Tibial artery (tissue), 4 donors: ENCODE data around the gene EEF1A1.

Experiments used
- DNase-seq, 2 donors: peaks; one replicate each; pipeline ENCODE4 v3.0.0-alpha.2; 2019
- H3K27ac ChIP-seq, 2 donors: fragments of 200-600 bp; sonication (generic) in 1 of 2; 1 replicate in 1 of 2; 2 replicates in 1 of 2; pipeline ENCODE4 v1.5.1; 2018 to 2019; ENCODE audit warnings: mild to moderate bottlenecking in 1 of 2
- H3K27me3 ChIP-seq, 2 donors: fragments of 200-600 bp; sonication (generic) in 1 of 2; one replicate each; pipeline versions ENCODE4 v1.5.1 to v1.6.0; 2016 to 2019
- H3K36me3 ChIP-seq, 3 donors: fragments of 200-600 bp; sonication (generic) in 2 of 3; one replicate each; pipeline ENCODE4 v1.5.1; 2016 to 2019; ENCODE audit warnings: mild to moderate bottlenecking in 2 of 3
- H3K4me1 ChIP-seq, 4 donors: fragments of 200-600 bp; sonication (generic) in 2 of 4; 1 replicate in 3 of 4; 2 replicates in 1 of 4; pipeline ENCODE4 v1.5.1; 2016 to 2019
- H3K4me3 ChIP-seq, 2 donors: fragments of 200-600 bp; sonication (generic) in 1 of 2; 1 replicate in 1 of 2; 2 replicates in 1 of 2; pipeline ENCODE4 v1.5.1; 2018 to 2019; ENCODE audit warnings: mild to moderate bottlenecking in 2 of 2
- H3K9me3 ChIP-seq, 3 donors: fragments of 200-600 bp; sonication (generic) in 1 of 3; one replicate each; pipeline ENCODE4 v1.5.1; 2016 to 2019
- intact Hi-C: fragments of 100-400 bp; cut with DNase I; formaldehyde crosslinking; loops from one replicate; pipeline ENCODE4 v1.15.0; 2023; ENCODE audit warnings: low total_unique reads
- TF ChIP-seq, protein P1 (sequence below), 2 experiments: fragments of 200-600 bp in 1 of 2; fragments of 450-650 bp in 1 of 2; IDR thresholded peaks; one replicate each; pipeline ENCODE4 v1.5.1; 2017 to 2019; ENCODE audit warnings: antibody characterized with exemption in 2 of 2, mild to moderate bottlenecking in 1 of 2, moderate library complexity in 1 of 2

EEF1A1 gene

GRCh38 chr6:73503027-73503772 lies 17.6 kb downstream of the EEF1A1 start:
- no peaks in the 10 kb centered on the region for H3K27me3 ChIP-seq
- no peak overlapping the region for H3K27ac ChIP-seq
- no peaks in the 10 kb centered on the region for H3K9me3 ChIP-seq
- no peak for DNase-seq
- no peak overlapping the region for H3K4me3 ChIP-seq
- no peaks in the 10 kb centered on the region for H3K4me1 ChIP-seq
- intact Hi-C loops: no loop called here
- peaks cover 41 to 69% (median 53%) of the 10 kb centered on the region in 3 donors for H3K36me3 ChIP-seq
- TF ChIP-seq, protein P1, sequence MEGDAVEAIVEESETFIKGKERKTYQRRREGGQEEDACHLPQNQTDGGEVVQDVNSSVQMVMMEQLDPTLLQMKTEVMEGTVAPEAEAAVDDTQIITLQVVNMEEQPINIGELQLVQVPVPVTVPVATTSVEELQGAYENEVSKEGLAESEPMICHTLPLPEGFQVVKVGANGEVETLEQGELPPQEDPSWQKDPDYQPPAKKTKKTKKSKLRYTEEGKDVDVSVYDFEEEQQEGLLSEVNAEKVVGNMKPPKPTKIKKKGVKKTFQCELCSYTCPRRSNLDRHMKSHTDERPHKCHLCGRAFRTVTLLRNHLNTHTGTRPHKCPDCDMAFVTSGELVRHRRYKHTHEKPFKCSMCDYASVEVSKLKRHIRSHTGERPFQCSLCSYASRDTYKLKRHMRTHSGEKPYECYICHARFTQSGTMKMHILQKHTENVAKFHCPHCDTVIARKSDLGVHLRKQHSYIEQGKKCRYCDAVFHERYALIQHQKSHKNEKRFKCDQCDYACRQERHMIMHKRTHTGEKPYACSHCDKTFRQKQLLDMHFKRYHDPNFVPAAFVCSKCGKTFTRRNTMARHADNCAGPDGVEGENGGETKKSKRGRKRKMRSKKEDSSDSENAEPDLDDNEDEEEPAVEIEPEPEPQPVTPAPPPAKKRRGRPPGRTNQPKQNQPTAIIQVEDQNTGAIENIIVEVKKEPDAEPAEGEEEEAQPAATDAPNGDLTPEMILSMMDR (IDR thresholded peaks at IDR 0.05): no peak

DNA sequence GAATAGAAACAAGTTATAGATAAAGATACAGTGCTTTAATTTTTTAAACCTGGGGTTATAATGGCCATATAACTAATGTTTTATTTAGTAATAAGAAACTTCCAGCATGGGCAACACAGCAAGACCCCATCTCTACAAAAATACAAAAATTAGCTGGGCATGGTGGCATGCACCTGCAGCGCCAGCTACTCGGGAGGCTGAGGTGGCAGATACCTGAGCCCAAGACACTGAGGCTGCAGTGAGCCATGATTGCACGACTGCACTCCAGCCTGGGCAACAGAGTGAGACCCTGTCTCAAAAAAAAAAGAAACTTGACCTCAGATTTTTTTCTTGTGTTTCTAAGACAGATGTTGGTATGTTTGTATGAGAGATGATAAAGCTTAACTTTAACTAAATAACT lies 22.9 kb downstream of the EEF1A1 start:
- H3K9me3 ChIP-seq: no peaks in the 10 kb centered on the region
- intact Hi-C loops: no loop called here
- no peaks in the 10 kb centered on the region for H3K4me1 ChIP-seq
- no peak overlapping the region for H3K27ac ChIP-seq
- TF ChIP-seq, protein P1 (IDR thresholded peaks at IDR 0.05): no peak
- no peak for DNase-seq
- no peak overlapping the region for H3K4me3 ChIP-seq
- H3K27me3 ChIP-seq: no peaks in the 10 kb centered on the region
- H3K36me3 ChIP-seq: peaks cover 70 to 94% (median 74%) of the 10 kb centered on the region in 3 donors

DNA sequence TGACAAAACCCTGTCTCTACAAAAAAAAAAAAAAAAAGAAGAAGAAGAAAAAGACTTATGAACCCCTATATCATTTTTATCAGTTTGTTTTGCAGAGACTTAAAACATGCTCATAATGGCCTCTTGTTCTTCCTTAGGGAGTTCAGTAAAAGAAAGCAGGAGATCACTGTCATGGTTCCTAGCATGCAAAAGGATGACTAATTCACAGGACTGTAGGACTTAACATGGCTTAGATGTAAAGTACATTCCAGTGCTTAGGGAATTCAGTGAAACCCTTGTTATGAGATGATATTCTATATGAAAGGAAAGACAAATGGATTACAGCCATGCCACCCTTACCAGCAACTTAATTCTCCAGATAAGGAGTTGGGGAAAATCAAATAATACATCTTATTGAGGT lies 29.5 kb downstream of the EEF1A1 start:
- H3K9me3 ChIP-seq: no peaks in the 10 kb centered on the region
- no peaks in the 10 kb centered on the region for H3K4me1 ChIP-seq
- peaks cover 52 to 71% (median 65%) of the 10 kb centered on the region in 3 donors for H3K36me3 ChIP-seq

DNA sequence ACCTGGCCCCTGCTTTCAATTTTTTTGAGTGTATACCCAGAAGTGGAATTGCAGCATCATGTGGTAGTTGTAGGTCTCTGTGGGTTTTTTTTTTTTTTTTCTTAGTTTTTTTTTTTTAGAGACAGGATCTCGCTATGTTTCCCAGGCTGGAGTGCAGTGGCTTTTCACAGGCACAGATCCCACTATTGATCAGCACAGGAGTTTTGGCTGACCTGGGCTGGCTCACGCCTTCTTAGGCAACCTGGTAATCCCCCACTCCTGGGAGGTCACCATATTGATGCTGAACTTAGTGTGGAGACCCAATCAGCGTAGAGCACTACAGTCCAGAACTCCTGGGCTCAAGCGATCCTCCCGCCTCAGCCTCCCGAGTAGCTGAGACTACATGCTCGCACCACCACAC lies 33.4 kb downstream of the EEF1A1 start:
- H3K27me3 ChIP-seq: no peaks in the 10 kb centered on the region
- intact Hi-C loops: no loop called here
- peaks cover 53 to 77% (median 74%) of the 10 kb centered on the region in 3 donors for H3K36me3 ChIP-seq
- TF ChIP-seq, protein P1 (IDR thresholded peaks at IDR 0.05): no peak
- no peak overlapping the region for H3K4me3 ChIP-seq
- DNase-seq: no peak
- H3K27ac ChIP-seq: no peak overlapping the region
- H3K4me1 ChIP-seq: no peaks in the 10 kb centered on the region
- no peaks in the 10 kb centered on the region for H3K9me3 ChIP-seq

More for the DNA sequence above, 29.5 kb downstream of the EEF1A1 start:
- Histone ChIP-seq H3K27me3 (no peaks in the 10 kb centered on the region), H3K27ac (no peak overlapping the region), H3K4me3 (no peak overlapping the region)
- TF ChIP-seq, protein P1 (IDR thresholded peaks at IDR 0.05): no peak
- intact Hi-C loops: no loop called here
- no peak for DNase-seq

DNA sequence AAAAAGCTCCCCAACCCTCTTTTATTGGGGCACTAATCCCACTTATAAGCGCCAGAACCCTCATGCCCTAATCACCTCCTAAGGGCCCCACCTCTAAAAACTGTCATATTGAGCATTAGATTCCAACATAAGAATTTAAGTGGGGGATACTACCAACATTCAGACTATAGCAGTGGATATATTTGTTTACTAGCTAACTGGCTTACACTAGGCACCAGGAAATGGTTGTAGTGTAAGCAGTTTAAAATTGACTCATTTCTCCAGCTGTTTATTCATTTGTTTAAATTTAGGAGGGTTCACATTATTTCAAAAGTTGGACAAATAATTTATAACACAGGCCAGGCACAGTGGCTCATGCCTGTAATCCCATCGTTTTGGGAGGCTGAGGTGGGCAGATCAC lies 36.4 kb downstream of the EEF1A1 start:
- no peaks in the 10 kb centered on the region for H3K4me1 ChIP-seq
- intact Hi-C loops: no loop called here
- H3K9me3 ChIP-seq: no peaks in the 10 kb centered on the region
- peaks cover 72 to 99% (median 92%) of the 10 kb centered on the region in 3 donors for H3K36me3 ChIP-seq
- H3K27me3 ChIP-seq: no peaks in the 10 kb centered on the region
- TF ChIP-seq, protein P1 (IDR thresholded peaks at IDR 0.05): no peak
- H3K4me3 ChIP-seq: no peak overlapping the region
- DNase-seq: no peak
- H3K27ac ChIP-seq: no peak overlapping the region
